Tibial nerve (tissue), 3 donors: Measurements from ENCODE around the gene DDAH2.
A peak's percentile ranks its signal among the peaks of the same experiment; 100 is the strongest.

Source experiments
- POLR2A ChIP-seq, 2 donors: fragments of 450-650 bp; IDR thresholded peaks; one replicate each; pipeline ENCODE4 v1.6.1; 2017; ENCODE audit warnings: antibody characterized with exemption in 2 of 2, mild to moderate bottlenecking in 2 of 2, moderate library complexity in 2 of 2
- TF ChIP-seq, protein P1 (sequence below), 5 experiments: fragments of 200-600 bp in 3 of 5; fragments of 450-650 bp in 2 of 5; sonication (generic) in 3 of 5; IDR thresholded peaks; one replicate each; pipeline ENCODE4 v1.5.1; 2016 to 2019; ENCODE audit warnings: antibody characterized with exemption in 5 of 5, mild to moderate bottlenecking in 3 of 5, moderate library complexity in 2 of 5

DNA sequence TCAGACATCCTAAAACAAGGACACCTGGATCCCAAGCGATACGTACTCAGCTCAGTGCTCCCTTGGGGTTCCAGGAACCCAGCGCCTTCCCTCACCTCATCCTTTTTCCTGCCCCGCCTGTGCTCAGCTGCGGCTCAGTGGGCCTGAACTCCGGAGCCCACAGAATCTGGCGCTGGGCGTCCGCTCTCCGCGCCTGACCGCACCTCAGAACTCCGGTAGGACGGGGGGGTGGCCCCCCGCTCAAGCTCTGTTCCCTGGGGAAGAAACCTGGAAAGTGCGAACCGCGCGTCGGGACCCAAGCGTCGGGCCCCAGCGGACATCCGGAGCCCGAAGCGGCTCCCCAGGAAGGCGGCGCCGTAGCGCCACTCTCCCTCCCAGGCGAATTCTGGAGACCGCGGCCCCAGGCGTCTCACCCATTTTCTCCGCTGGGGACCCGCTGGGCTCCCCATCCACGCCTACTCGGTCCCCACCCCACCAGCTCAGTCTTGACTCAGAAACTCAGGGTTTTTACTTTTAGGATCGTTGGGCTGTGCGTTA is 47.9 kb downstream of the DDAH2 start:
- TF ChIP-seq, protein P1, sequence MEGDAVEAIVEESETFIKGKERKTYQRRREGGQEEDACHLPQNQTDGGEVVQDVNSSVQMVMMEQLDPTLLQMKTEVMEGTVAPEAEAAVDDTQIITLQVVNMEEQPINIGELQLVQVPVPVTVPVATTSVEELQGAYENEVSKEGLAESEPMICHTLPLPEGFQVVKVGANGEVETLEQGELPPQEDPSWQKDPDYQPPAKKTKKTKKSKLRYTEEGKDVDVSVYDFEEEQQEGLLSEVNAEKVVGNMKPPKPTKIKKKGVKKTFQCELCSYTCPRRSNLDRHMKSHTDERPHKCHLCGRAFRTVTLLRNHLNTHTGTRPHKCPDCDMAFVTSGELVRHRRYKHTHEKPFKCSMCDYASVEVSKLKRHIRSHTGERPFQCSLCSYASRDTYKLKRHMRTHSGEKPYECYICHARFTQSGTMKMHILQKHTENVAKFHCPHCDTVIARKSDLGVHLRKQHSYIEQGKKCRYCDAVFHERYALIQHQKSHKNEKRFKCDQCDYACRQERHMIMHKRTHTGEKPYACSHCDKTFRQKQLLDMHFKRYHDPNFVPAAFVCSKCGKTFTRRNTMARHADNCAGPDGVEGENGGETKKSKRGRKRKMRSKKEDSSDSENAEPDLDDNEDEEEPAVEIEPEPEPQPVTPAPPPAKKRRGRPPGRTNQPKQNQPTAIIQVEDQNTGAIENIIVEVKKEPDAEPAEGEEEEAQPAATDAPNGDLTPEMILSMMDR (IDR thresholded peaks at IDR 0.05): peak in 2 of 5 experiments; percentile 13 to 36
- TF ChIP-seq POLR2A (IDR thresholded peaks at IDR 0.05): peak in 1 of 2 donors; percentile 20
